GM23338 (cell line): ENCODE measurements around the gene SERGEF.

Source experiments
- EZH2 ChIP-seq: fragments of 200-600 bp; sonication (generic); IDR thresholded peaks from one replicate; pipeline ENCODE4 v1.8.0; 2017; ENCODE audit warnings: antibody characterized with exemption, mild to moderate bottlenecking, low read depth; ENCODE audit not compliant: unreplicated experiment
- EZH2phosphoT487 ChIP-seq: fragments of 200-600 bp; sonication (generic); IDR thresholded peaks from one replicate; pipeline ENCODE4 v1.8.1; 2018; ENCODE audit warnings: antibody characterized with exemption; ENCODE audit not compliant: unreplicated experiment
- STAT1 ChIP-seq: IDR thresholded peaks from one replicate; pipeline ENCODE4 v1.6.1; 2016; ENCODE audit warnings: antibody characterized with exemption; ENCODE audit not compliant: unreplicated experiment
- TF ChIP-seq, protein P1 (sequence below), 2 experiments: fragments of 200-600 bp in 1 of 2; sonication (generic) in 1 of 2; conservative IDR thresholded peaks; 2 replicates each; pipeline versions ENCODE4 v1.5.1 to v1.6.1; 2016 to 2017; ENCODE audit warnings: antibody characterized with exemption in 2 of 2, low read depth in 2 of 2, mild to moderate bottlenecking in 2 of 2, moderate library complexity in 1 of 2
- TF ChIP-seq, protein P2 (sequence below): IDR thresholded peaks from one replicate; pipeline ENCODE4 v1.6.1; 2018; ENCODE audit warnings: antibody characterized with exemption; ENCODE audit not compliant: unreplicated experiment

DNA sequence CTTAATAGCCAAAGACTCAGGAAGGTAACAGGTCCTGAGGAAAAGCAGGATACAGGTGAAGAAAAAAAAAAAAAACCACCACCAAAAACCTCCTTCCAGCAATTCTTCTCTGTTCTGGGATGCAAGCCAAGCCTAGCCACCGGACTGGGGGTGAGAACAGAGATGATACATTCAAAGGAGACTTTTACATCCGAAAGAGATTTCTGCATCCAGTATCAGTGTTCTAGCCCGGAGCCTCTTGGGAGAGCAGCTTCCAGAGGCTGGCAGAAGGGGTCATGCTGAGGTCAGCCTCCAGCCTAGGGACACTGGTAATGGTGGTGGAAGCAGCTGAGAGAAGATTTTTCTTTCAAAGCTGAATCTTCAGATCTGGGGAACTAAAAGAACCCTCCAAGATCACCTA is 202.1 kb downstream of the SERGEF start:
- TF ChIP-seq, protein P1, sequence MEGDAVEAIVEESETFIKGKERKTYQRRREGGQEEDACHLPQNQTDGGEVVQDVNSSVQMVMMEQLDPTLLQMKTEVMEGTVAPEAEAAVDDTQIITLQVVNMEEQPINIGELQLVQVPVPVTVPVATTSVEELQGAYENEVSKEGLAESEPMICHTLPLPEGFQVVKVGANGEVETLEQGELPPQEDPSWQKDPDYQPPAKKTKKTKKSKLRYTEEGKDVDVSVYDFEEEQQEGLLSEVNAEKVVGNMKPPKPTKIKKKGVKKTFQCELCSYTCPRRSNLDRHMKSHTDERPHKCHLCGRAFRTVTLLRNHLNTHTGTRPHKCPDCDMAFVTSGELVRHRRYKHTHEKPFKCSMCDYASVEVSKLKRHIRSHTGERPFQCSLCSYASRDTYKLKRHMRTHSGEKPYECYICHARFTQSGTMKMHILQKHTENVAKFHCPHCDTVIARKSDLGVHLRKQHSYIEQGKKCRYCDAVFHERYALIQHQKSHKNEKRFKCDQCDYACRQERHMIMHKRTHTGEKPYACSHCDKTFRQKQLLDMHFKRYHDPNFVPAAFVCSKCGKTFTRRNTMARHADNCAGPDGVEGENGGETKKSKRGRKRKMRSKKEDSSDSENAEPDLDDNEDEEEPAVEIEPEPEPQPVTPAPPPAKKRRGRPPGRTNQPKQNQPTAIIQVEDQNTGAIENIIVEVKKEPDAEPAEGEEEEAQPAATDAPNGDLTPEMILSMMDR (conservative IDR thresholded peaks at IDR 0.05; ENCODE audit: low read depth in 2 of 2), result no peak
- TF ChIP-seq STAT1 (no peak), EZH2 (no peak), EZH2phosphoT487 (no peak)
- TF ChIP-seq, protein P2, sequence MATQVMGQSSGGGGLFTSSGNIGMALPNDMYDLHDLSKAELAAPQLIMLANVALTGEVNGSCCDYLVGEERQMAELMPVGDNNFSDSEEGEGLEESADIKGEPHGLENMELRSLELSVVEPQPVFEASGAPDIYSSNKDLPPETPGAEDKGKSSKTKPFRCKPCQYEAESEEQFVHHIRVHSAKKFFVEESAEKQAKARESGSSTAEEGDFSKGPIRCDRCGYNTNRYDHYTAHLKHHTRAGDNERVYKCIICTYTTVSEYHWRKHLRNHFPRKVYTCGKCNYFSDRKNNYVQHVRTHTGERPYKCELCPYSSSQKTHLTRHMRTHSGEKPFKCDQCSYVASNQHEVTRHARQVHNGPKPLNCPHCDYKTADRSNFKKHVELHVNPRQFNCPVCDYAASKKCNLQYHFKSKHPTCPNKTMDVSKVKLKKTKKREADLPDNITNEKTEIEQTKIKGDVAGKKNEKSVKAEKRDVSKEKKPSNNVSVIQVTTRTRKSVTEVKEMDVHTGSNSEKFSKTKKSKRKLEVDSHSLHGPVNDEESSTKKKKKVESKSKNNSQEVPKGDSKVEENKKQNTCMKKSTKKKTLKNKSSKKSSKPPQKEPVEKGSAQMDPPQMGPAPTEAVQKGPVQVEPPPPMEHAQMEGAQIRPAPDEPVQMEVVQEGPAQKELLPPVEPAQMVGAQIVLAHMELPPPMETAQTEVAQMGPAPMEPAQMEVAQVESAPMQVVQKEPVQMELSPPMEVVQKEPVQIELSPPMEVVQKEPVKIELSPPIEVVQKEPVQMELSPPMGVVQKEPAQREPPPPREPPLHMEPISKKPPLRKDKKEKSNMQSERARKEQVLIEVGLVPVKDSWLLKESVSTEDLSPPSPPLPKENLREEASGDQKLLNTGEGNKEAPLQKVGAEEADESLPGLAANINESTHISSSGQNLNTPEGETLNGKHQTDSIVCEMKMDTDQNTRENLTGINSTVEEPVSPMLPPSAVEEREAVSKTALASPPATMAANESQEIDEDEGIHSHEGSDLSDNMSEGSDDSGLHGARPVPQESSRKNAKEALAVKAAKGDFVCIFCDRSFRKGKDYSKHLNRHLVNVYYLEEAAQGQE, result no peak
